G401.6 (cell line): Measurements from ENCODE around the gene TFAP2B.

Experiments used
- FAIRE-seq: peaks from 2 replicates; lab custom pipeline; 2012; peaks lifted over from hg19 to GRCh38; lab: Jason Lieb, UNC

Gene TFAP2B

DNA sequence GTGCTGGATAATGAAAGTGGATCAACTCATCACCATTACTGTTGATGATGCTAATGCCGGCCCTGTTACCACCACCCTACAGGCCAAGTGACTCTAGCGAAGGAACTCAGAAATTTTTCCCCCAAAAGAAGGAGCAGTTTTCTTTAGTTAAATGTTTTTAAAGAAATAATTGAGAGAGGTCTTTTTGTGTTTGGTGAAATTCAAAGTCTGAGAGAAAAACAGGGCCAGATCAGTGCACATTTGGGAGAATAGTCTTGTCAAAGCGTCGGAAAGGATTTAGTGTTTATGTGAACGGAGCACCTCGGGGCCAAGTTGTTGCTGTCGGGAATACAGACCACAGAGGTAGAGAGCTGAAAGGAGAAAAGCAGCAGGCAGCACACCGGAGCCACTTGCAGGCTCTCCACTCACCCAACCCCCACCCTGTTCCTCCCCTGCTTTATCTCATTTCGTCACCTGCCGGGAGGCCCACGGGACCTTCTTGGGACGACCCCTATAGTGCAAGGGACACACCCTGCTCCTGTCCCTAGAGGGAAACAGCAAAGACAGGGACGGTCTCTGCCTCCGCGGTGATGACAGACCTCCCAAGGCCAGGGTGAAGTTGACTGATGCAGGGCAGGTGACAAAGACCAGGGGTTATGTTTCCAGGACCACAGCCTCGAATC lies 6.8 kb downstream of the TFAP2B start:
- no peak for FAIRE-seq

DNA sequence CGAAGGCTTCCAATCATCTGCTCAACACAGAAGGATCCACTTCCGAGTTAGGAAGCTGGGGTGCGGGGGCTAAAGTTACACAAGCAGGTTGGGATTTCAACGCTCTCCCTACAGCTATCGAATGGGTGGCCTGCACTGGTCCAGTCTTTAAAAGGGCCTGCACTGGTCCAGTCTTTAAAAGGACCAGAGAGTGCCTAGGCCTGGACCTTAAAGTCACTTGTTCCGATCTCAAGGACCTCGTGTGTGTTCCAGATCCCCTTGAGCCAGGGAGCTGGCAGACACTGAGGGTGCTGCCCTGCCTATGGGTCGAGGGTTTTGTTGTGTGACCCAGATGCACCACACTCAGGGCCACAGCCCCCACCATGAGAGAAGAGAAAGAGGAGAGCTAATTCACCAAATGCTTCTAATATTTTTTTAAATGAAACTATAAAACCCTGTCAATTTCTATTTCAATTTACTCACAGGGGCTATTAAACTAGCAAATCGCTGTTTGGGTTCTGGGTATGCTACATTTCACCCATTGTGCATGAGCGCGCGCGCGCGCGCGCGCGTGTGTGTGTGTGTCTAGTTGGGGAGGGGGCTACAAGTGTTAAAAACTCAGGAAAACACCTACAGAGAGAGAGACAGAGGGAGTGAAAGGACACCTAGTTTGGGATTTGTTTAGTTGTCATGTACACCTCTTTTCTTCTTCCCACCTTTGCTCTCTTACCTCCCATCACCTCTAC lies 7.5 kb downstream of the TFAP2B start:
- FAIRE-seq, result no peak

DNA sequence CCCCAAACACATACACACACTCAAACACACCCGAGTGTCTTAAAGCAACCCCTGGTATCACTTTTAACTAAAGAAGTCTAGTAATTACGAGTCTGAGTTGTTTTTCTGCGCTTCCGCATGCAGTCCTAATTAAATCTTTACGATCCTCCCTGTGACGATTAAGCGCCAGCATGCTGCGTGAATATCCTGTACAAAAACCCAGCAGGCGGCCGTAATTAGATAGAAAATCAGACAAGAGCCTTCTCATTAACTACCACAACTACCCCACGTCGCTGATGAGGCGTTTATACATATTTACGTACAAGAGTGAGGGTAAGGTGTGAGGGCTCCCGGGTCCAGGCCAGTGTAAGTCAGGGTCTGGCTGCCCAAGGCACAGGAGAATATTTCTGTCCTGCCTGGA lies 8.1 kb downstream of the TFAP2B start:
- FAIRE-seq, result no peak

DNA sequence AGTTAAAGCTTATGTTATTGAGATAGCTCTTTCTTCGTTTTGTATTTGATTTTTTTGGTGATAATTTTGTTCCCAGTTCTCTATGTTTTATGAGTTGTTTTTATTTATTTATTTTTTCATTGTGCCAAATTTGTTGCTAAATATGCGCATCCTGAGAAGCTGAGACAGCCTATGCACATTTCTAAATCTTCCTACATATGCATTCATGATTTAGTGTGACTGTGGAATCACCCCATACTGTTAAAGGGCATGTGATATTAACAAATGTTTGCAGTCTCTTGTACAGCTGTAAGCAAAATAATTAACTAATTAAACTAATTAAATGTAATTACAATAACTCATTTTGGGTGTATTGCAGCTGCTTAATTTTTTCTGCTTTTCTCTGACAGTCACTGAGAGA lies 10.4 kb downstream of the TFAP2B start:
- FAIRE-seq, result no peak

DNA sequence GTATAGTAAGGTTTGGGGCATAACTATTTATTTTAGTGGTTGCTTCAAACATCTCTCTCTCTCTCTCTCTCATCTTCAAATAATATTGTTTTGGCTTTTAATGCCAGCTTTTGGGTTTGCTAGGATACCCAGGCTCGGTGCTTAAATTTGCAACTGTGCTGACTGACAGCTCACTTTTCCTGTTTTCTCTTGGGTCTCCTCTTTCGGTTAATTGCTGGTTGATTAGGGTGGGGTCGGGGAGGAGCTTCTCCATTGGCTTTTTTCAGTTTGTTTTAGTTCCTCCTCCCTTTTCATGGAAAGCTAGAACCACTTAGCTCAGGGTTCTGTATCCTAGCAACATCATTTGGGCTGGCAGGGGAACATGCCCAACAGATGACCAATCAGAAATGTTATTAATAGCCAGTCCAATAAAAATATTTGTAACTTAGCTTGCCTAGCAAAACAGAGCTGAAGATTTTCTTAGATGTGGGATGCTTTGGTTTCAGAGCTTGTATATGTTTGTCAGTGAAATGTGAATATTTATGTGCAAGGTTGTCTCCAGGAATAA lies 11.3 kb downstream of the TFAP2B start:
- FAIRE-seq, result no peak

DNA sequence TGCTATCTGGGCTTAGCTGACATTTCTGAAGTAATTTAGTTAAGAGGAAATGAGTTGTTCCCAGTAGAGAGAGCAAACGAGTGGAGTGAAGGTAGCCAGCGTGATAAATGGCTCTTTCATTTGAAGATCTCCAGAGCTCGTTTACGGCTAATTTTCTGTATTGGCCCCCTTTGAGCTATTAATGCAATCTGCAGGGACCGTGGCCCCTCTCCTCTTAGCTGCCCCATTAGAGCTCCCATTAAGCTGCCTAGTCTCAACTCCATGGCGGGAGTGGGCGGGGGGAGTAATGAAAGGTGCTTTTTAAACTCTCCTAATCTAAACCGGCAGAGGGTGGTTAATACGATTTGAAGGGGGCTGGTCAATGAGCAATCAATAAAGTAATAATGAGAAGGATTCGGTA lies 12.5 kb downstream of the TFAP2B start:
- FAIRE-seq, result no peak

DNA sequence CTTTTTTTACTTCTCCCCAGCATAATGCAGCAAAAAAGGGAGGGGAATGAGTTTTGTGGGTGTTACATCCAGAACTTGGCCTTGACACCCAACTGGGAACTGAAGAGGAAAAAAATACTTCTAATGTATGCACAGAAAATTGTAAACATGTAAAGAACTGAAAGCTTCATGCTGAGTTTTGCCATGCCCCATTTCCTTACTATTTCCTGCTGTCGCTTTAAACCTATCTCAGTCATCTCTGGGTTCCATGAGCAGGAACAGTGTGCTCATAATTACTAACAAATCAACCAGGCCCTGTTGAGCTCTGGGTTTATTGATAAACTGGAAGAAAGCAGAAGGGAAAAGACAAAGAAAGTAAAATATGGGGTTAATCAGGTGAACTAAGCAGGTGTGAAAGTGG lies 14.2 kb downstream of the TFAP2B start:
- no peak for FAIRE-seq

DNA sequence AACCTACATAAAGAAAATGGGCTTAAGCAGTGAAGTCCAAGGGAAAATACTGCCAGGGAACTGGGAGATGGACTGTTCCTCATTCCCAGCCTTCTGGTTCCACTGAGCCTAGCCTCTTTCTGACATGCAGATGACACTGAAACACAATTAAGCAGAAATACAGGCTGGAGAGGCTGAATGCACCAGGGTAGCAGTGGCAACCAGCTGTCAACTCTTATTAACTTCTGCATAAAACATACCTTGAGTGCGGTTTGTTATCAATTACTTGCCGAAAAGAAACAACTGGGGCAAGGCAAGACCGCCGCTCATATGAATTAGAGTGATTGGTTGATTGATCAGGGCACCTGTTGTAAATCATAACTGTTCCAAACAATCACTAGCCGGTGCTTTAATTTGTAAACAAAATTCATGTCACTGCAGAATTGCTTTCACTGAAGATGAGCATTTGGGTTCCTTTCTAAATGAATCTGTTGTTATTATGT lies 16.3 kb downstream of the TFAP2B start:
- no peak for FAIRE-seq

DNA sequence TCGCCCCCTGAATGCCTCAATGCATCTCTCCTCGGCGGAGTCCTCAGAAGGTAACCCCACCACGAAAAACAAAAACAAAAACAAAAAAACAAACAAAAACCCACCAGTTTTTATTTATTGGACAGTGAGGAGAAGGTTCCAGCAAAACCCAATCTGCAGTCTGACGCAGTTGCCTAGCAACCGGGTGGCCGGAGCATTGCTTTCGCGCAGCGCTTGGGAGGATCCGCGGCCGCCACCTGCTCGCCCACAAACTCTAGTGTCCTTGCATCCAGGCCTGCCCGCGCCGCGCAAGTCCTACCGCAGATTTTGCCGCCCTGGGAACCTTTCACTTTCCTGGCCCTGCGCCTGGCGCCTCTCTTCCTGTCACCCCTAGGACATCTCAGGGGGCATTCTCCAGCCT lies 17.6 kb downstream of the TFAP2B start:
- FAIRE-seq, result no peak

DNA sequence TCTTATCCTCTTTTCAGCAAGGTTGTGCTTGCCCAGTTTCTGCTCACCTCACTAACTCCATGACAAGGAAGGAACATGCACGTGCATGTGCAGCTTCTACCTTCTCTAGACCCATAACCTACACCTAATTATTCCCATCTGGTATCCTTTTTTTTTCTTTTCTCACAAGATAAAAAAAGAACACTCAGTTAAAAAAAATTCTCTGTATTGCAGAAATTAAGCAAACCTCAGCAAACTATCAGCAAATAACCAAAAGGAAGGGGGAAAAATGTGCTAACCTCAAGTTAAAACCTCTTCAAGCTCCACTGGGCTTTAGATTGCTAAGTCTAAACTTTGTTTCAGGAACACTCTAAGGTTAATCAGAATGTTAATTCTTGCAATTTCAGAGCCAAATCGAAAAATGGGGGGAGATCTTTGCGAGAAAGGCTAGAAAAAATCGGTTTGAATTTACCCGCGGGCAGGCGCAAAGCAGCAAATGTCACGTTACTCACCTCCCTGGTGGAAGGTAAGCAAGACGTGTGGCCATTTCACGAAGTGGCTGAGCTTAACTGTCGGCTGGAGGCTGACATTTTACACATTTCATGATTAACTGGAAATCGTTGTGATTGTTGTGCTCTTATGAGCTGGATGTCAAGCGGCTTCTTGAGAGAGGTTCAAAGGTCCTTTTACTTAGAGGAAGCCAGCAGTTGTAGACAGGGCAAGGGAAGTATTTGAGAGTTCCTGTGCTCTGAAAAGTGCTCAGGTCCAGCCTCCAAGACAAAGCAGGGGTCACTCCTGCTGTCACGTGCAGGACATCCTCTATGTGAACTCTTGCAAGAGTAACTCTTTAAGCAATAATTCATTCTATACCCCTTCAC lies 19.1 kb downstream of the TFAP2B start:
- no peak for FAIRE-seq

DNA sequence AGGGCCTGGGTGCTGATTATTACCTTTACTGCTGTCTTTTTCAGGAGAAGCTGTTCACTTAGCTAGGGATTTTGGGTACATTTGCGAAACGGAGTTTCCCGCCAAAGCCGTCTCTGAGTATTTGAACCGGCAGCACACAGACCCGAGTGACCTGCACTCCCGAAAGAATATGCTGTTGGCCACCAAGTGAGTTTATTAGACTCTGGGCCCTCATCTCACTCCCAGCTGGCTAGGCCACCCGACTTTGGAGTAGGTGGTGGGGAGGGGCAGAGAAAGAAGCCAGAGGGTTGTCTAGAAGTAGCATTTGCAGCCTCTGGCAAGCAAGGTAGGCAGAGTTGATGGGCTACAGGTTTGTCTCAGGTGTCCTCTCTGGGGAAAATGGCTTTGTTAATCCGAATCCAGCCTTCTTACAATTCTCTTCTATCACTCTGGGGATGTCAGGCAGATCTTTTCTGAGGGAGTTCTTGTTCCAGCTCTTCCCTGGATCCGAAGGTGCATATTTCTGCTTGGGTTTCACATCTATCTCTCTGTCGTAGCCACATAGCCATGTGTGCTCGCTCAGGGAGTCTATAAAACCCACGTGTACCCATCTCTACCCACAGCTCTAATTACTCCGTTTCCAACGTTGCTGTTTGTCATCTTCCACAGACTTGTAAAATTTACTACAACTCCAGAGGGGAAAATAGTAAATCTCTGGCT lies 21.6 kb downstream of the TFAP2B start:
- no peak for FAIRE-seq

DNA sequence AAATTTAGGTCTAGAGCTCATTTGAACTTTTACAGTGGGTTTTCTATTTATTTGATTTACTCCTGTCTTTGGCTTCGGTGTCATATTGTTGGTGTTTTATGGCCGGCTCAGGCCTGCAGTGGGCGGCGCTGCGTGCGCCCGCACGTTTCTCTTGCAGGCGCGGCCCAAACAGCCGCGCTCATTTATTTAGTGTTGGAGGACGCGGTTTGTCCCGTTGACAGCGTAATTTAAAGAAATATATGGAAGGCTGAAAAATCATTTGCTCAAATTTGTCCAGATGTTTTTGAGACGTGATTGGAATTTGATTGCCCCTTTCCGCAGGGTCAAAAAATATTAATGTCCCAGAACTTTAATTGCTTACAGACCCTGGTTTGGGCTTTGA lies 22.1 kb downstream of the TFAP2B start:
- FAIRE-seq, result no peak

DNA sequence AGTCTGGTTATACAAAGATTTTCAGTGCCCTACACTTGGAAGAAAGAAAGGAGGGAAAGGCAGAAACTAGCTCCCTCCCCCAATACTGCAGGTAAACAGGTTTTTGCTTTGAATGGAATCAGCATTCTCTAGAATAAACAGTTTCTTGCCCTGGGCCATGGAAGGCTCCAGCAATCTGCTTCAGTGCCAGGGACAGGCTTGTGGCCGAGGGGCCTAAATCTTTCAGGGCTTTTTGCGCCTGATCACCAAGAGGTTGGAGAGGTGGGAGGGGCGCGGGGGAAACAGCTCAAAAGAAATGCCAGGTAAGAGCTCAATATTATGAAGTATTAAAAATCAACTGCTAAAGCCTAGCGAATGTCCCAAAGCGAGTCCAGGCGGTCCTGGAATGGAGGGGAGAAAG lies 23.8 kb downstream of the TFAP2B start:
- FAIRE-seq, result no peak

DNA sequence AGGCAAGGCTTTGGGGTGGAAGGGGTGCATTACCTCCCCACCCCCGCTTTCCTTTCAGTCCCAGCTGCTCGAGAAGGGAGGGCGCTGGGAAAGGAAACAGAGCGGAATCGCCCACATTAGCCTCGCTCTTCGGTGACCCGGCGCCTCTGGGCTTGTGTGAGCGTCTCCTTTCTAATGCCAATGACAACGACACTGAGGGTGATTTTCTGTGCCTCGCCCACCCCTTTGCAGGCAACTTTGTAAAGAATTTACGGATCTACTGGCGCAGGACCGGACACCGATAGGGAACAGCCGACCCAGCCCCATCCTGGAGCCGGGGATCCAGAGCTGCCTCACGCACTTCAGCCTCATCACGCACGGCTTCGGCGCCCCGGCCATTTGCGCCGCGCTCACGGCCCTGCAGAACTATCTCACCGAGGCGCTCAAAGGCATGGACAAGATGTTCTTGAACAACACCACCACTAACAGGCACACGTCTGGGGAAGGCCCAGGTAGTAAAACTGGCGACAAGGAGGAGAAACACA lies 24.3 kb downstream of the TFAP2B start:
- no peak for FAIRE-seq

DNA sequence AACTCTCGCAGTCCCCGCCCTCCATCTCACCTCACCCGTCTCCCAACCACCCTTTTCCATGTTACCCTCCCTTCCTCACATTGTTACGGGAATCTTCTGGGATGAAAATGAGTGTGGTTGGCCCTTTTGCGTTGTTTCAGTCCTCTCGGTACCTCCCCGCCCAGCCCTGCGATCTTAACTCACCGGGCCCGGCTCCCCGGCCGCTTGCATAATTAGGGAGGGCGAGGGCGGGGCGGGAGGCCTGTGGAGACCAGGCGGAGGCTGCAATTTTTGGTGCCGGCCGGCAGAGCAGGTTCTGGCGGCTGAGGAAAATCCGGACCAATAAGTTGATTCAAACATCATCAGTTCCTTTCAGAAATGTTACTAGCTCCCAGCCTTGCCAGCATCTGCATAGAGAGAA lies 25.2 kb downstream of the TFAP2B start:
- no peak for FAIRE-seq

DNA sequence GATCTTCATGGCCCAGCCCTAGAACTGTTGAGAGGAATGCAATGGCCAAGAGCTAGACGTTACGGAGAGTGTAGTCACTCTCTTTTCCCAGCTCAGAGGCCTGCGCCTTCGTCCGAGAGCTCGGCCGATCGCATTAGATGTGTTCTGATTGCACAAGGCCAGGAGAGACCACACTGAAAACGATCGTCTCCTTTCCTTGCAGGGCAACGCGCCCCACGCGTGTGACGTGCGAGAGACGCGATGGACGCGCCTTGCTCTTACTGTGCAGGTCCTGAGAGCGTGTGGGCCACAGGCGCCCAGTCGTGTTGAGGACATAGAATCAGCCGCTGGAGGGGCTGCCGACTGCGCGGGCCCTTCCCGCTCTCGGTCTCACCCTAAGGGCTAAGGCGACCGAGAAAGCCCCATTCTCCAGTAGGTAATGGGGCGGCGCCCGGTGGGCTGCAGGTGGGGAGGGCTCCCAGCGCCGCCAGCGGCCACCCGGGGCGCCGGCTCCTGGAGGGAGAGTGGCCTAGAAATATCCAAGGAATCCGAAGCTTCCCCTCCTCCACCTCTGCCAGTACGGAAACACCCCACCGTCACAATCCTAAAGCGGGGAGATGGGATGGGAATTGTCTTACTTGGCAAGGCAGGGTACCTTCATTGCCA lies 26.9 kb downstream of the TFAP2B start:
- no peak for FAIRE-seq

DNA sequence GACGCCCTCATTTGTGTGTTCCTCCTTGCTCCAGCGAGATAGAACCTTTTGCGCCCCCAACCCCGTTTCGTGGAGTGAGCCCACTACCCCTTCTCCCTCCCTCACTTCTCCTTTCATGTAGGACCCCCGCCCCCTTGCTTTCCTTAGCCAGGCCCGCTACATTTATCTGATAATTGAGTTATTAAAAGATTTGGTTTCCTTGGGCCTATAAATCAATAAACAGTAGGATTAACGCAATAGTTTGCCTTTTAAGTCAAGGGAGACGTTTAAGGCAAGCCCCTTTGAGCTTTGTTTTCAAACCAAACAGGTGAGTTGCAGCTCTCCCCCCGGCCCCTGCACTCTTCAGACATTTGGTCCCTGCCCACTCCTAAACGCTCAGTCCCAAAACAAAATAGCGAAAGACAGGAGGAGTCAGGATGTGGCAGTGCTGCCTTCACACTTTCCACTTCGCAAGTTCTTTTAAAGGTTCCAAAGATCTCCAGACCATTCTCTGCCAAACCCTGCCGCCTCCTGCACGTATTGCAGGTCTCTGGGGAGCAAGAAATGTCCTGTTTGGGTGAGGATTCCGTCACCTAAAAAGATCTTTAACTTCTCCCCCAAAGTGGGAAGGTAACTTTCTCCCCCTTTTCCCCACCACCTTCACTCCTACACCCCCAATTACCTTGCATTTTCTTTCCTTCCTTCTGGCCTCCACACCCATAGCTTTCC lies 27.6 kb downstream of the TFAP2B start:
- FAIRE-seq, result no peak

DNA sequence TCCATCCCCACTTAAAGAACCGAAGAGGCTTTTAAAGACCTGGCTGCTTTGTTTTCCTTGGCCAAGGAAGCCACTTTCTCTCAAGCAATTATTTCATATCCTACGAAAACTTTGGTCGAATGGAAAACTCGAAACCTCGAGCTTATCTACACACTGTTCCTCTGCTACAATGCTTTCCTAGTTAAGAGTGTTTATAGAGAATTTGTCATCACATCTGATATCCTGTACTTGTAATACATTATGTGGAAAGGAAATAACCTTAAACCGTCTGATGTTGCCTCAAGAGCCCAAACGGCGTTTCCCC lies 28.1 kb downstream of the TFAP2B start:
- FAIRE-seq, result no peak

DNA sequence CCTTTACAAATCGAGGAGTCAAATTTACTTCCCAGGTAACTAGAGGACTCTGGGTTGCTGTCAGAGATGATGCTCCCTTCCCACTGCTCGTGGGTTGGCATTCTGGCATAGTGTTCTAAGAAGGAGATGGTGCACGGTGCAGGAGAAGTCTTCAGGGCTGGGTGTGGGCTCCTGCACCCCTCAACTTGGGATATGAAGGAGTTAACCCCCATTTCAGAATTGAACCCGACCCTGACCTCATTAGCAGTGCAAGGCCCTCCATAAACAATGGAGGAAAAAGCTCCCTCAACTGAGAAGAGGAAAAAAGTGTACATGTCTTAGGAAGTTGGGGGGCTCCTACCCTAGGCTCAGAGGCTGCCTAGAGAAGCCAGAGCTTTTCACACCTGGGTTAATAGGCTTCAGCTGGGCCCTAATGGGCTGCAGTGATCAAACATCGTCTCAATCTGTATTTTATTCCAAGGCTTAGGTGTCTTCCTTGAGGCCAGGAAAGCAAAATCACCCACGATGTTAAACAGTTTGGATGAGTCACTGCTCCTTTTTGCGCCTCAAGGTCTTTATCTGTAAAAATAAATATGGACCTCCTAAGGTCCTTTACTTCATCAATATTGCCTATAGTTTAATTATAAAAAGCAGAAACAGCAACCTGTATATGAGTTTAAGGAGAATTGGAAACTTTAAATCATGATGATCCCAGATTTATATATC lies 29.4 kb downstream of the TFAP2B start:
- no peak for FAIRE-seq
